ENCODE results near the gene PMIS2.

Gene PMIS2

DNA sequence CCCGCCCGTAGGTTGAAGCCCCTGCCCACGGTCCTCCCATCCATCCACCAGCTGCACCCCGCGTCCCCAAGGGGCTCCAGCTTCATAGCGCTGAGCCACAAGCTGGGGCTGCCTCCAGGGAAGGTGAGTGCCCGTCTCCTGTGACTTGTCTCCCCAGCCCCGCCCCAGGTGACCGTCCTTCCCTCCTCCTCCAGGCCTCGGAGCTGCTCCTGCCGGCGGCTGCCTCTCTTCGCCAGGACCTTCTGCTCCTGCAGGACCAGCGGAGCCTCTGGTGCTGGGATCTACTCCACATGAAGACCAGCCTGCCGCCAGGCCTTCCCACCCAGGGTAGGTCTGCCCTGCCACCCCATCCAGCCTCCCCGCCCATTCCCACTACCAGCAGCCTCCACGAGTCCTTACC lies 34.0 kb downstream of the PMIS2 start:
- H3K27ac ChIP-seq (ENCODE audit: low read length): no peak overlapping the region
- H3K9ac ChIP-seq (ENCODE audit: low read depth, low read length): no peak overlapping the region
- no peaks in the 10 kb centered on the region for H3K27me3 ChIP-seq (ENCODE audit: insufficient read depth, low read length)
- peaks cover 48% of the 10 kb centered on the region for H3K36me3 ChIP-seq (ENCODE audit: insufficient read depth, low read depth, low read length)
- no peaks in the 10 kb centered on the region for H3K9me3 ChIP-seq (ENCODE audit: insufficient read depth, low read depth, low read length)
- H3K4me1 ChIP-seq (ENCODE audit: insufficient read depth, low read length): no peaks in the 10 kb centered on the region
- no peak overlapping the region for H3K4me3 ChIP-seq (ENCODE audit: low read length)

DNA sequence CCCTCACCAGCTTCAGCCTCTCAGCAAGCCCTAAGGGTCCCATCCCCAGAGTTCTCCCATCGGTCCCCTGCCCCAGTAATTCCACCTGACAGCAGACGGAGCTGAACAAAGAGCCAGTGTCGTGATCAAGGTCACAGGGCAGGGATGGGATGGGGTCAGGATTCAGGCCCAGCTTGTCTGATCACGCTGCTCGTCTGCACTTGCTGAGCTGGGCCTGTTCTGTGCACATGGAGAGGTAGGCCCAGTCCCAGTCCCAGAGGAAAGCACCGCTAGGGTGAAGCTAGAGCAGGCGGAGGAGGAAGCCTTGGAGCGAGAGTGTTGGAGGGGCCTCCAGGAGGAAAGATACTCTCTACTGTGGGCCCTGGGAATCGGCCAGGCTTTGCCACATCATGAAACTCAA lies 35.7 kb downstream of the PMIS2 start:
- no peak overlapping the region for H3K27ac ChIP-seq (ENCODE audit: low read length)

DNA sequence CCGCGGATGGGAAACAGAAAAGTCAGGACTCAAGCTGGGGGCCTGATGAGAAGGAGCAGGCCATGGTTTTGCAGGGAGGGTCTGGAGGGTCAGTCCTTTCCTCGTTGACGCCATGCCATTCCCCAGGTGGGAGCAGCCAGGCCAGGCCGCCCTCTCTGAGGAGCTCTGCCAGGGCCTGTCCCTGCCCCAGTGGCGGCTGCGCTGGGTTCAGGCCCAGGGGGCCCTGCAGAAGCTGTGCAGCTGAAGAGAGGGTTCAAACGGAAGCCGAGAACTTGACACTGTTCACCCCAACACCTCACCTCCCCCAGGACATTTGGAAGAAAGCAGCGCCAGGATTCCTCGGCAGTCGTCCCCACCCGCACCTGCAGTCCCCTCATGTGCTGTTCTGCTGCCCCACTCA lies 36.8 kb downstream of the PMIS2 start:
- no peaks in the 10 kb centered on the region for H3K9me3 ChIP-seq (ENCODE audit: insufficient read depth, low read depth, low read length)
- H3K27ac ChIP-seq (ENCODE audit: low read length): no peak overlapping the region
- no peaks in the 10 kb centered on the region; the same call in 1 of the 2 replicates for H3K4me1 ChIP-seq (ENCODE audit: insufficient read depth, low read length)
- H3K27me3 ChIP-seq (ENCODE audit: insufficient read depth, low read length): no peaks in the 10 kb centered on the region
- H3K4me3 ChIP-seq (ENCODE audit: low read length): no peak overlapping the region
- no peak overlapping the region for H3K9ac ChIP-seq (ENCODE audit: low read depth, low read length)
- H3K36me3 ChIP-seq (ENCODE audit: insufficient read depth, low read depth, low read length): peaks cover 24% of the 10 kb centered on the region

More for the DNA sequence above, 35.7 kb downstream of the PMIS2 start:
- Histone ChIP-seq H3K27me3 (ENCODE audit: insufficient read depth, low read length) (no peaks in the 10 kb centered on the region), H3K36me3 (ENCODE audit: insufficient read depth, low read depth, low read length) (peaks cover 34% of the 10 kb centered on the region), H3K9me3 (ENCODE audit: insufficient read depth, low read depth, low read length) (no peaks in the 10 kb centered on the region), H3K4me3 (ENCODE audit: low read length) (no peak overlapping the region), H3K4me1 (ENCODE audit: insufficient read depth, low read length) (no peaks in the 10 kb centered on the region), H3K9ac (ENCODE audit: low read depth, low read length) (no peak overlapping the region)

DNA sequence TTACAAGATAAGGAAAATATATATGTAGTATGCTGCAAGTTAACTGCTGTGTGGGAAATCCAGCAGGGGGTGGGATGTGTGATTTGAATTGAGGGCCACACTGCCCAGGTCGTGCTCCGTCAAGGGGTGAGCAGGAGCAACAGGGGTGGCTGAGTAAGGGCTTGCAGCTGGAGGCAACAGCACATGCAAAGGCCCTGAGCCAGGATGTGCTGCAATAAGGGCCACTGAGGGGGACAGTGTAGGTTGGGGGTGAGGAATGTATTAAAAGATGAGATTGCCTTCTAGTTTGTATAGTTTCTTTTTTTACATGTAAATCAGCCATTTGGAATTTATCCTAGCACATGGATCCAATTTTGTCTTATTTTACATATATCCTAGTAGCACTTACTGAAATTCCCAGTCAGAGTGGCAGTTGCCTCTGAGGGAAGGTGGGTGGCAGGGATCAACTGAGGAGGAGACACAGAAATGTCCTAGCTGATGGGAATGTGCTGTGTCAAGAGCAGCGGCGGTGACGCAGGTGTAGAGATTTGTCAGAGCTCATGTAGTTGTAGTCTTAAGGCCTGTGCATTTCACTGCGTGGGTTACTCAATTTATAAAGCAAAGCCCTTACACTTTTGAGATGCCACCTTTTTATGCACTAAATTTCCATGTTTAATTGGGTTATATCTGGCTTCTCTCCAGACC lies 37.5 kb downstream of the PMIS2 start:
- Histone ChIP-seq H3K36me3 (ENCODE audit: insufficient read depth, low read depth, low read length) (peaks cover 24% of the 10 kb centered on the region), H3K4me3 (ENCODE audit: low read length) (no peak overlapping the region), H3K27me3 (ENCODE audit: insufficient read depth, low read length) (no peaks in the 10 kb centered on the region), H3K27ac (ENCODE audit: low read length) (no peak overlapping the region), H3K9me3 (ENCODE audit: insufficient read depth, low read depth, low read length) (no peaks in the 10 kb centered on the region), H3K9ac (ENCODE audit: low read depth, low read length) (no peak overlapping the region), H3K4me1 (ENCODE audit: insufficient read depth, low read length) (no peaks in the 10 kb centered on the region; the same call in 1 of the 2 replicates)

- peak overlapping the region; percentile 76; the same call in 1 of the 2 replicates for H3K9ac ChIP-seq (ENCODE audit: low read depth, low read length)
- no peak overlapping the region for H3K27ac ChIP-seq (ENCODE audit: low read length)
- H3K4me1 ChIP-seq (ENCODE audit: insufficient read depth, low read length): peaks cover 2% of the 10 kb centered on the region; the same call in 1 of the 2 replicates
- peaks cover 30% of the 10 kb centered on the region for H3K36me3 ChIP-seq (ENCODE audit: insufficient read depth, low read depth, low read length)
- H3K9me3 ChIP-seq (ENCODE audit: insufficient read depth, low read depth, low read length): no peaks in the 10 kb centered on the region
- no peaks in the 10 kb centered on the region for H3K27me3 ChIP-seq (ENCODE audit: insufficient read depth, low read length)
- H3K4me3 ChIP-seq (ENCODE audit: low read length): peak overlapping the region; percentile 97
These were observed 42.2 kb downstream of the PMIS2 start for GRCh38 chr19:35628264-35628564.

GRCh38 chr19:35628565-35629331 lies 42.8 kb downstream of the PMIS2 start, which contains the start of gene RBM42:
RBM42 (plus strand) TSS chr19:35629036; CDS start chr19:35629154, 118 bp downstream.
- Histone ChIP-seq H3K9ac (ENCODE audit: low read depth, low read length) (peak within 1 kb of the TSS; percentile 85; the same call in 1 of the 2 replicates), H3K4me1 (ENCODE audit: insufficient read depth, low read length) (peaks cover 2% of the 10 kb centered on the region; the same call in 1 of the 2 replicates), H3K27me3 (ENCODE audit: insufficient read depth, low read length) (no peaks in the 10 kb centered on the region), H3K36me3 (ENCODE audit: insufficient read depth, low read depth, low read length) (peaks cover 34% of the 10 kb centered on the region), H3K9me3 (ENCODE audit: insufficient read depth, low read depth, low read length) (no peaks in the 10 kb centered on the region), H3K27ac (ENCODE audit: low read length) (peak within 1 kb of the TSS; percentile 19), H3K4me3 (ENCODE audit: low read length) (peak within 1 kb of the TSS; percentile 97)

DNA sequence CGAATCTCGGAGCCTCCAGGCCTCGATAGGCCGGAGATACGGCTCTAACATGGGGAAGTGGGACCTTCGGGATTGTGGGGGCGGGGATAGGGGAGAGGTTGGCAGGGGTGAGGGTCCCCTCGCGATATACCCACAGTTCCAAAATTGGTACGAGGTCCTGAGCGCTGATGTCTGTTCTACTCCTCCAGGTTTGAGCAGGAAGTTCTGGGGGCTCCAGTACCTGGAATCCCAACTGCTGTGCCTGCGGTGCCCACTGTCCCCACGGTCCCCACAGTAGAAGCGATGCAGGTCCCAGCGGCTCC lies 43.3 kb downstream of the PMIS2 start:
- Histone ChIP-seq H3K9ac (ENCODE audit: low read depth, low read length) (peak overlapping the region; percentile 85; the same call in 1 of the 2 replicates), H3K36me3 (ENCODE audit: insufficient read depth, low read depth, low read length) (peaks cover 39% of the 10 kb centered on the region), H3K9me3 (ENCODE audit: insufficient read depth, low read depth, low read length) (no peaks in the 10 kb centered on the region), H3K27me3 (ENCODE audit: insufficient read depth, low read length) (no peaks in the 10 kb centered on the region), H3K27ac (ENCODE audit: low read length) (peak overlapping the region; percentile 19), H3K4me3 (ENCODE audit: low read length) (peak overlapping the region; percentile 97), H3K4me1 (ENCODE audit: insufficient read depth, low read length) (peaks cover 2% of the 10 kb centered on the region; the same call in 1 of the 2 replicates)

GRCh38 chr19:35633727-35634440 lies 47.9 kb downstream of the PMIS2 start:
- no peak overlapping the region for H3K27ac ChIP-seq (ENCODE audit: low read length)
- H3K9ac ChIP-seq (ENCODE audit: low read depth, low read length): no peak overlapping the region
- H3K9me3 ChIP-seq (ENCODE audit: insufficient read depth, low read depth, low read length): no peaks in the 10 kb centered on the region
- H3K4me1 ChIP-seq (ENCODE audit: insufficient read depth, low read length): 0 out of 2 replicates have a peak, but pooled peaks cover 2% of the 10 kb centered on the region
- H3K4me3 ChIP-seq (ENCODE audit: low read length): no peak overlapping the region
- no peaks in the 10 kb centered on the region for H3K27me3 ChIP-seq (ENCODE audit: insufficient read depth, low read length)
- H3K36me3 ChIP-seq (ENCODE audit: insufficient read depth, low read depth, low read length): peaks cover 80% of the 10 kb centered on the region

- Histone ChIP-seq H3K9ac (ENCODE audit: low read depth, low read length) (no peak overlapping the region), H3K4me1 (ENCODE audit: insufficient read depth, low read length) (no peaks in the 10 kb centered on the region), H3K27ac (ENCODE audit: low read length) (no peak overlapping the region), H3K36me3 (ENCODE audit: insufficient read depth, low read depth, low read length) (peaks cover 66% of the 10 kb centered on the region), H3K4me3 (ENCODE audit: low read length) (no peak overlapping the region), H3K27me3 (ENCODE audit: insufficient read depth, low read length) (no peaks in the 10 kb centered on the region), H3K9me3 (ENCODE audit: insufficient read depth, low read depth, low read length) (no peaks in the 10 kb centered on the region)
These were observed 50.7 kb downstream of the PMIS2 start for GRCh38 chr19:35636651-35637050.

Measured in iPS-20b (cell line).